HAP-1 (cell line): Measurements from ENCODE around the gene FER.
"Not testable (repeated sequence)": the region's sequence is repeated elsewhere in the genome, so short reads cannot be mapped to it uniquely, and the experiment has no call there.

Experiments used
- DNase-seq, 2 experiments: peaks; one replicate each; pipeline ENCODE4 v3.0.0-alpha.2; 2016 to 2020; ENCODE audit warnings: low spot score in 2 of 2
- H3K27me3 ChIP-seq: fragments of 250-450 bp; sonication (Bioruptor Pico); 2 replicates; pipeline ENCODE4 v1.5.1; 2020; ENCODE audit warnings: low read depth, mild to moderate bottlenecking, moderate library complexity
- H3K36me3 ChIP-seq: fragments of 250-450 bp; sonication (Bioruptor Pico); replicated peaks from 2 replicates; pipeline ENCODE4 v1.5.1; 2020; ENCODE audit warnings: mild to moderate bottlenecking
- H3K4me1 ChIP-seq: fragments of 250-450 bp; sonication (Bioruptor Pico); 2 replicates; pipeline ENCODE4 v1.5.1; 2020; ENCODE audit warnings: mild to moderate bottlenecking
- H3K4me3 ChIP-seq: fragments of 250-450 bp; sonication (Bioruptor Pico); 2 replicates; pipeline ENCODE4 v1.5.1; 2020; ENCODE audit warnings: mild to moderate bottlenecking, moderate library complexity
- H3K9me3 ChIP-seq: fragments of 250-450 bp; sonication (Bioruptor Pico); 2 replicates; pipeline ENCODE4 v1.5.1; 2020; ENCODE audit warnings: mild to moderate bottlenecking, moderate library complexity
- in situ Hi-C: fragments of 300-500 bp; cut with MboI; formaldehyde crosslinking; loops from 3 replicates; pipeline ENCODE4 v1.14.3; 2020; ENCODE audit warnings: low sequenced_read_pairs, inconsistent platforms, mixed read lengths

FER gene

GRCh38 chr5:108747774-108748400 is at the start of gene FER:
FER (plus strand) TSS chr5:108747897; CDS start chr5:108798183, 50,286 bp downstream.
- peak; percentile 84 to 87 for DNase-seq
- no peaks in the 10 kb centered on the region for H3K9me3 ChIP-seq
- H3K4me3 ChIP-seq: peak within 1 kb of the TSS; percentile 89
- H3K36me3 ChIP-seq: no peaks in the 10 kb centered on the region
- in situ Hi-C loops: no loop called here
- no peaks in the 10 kb centered on the region for H3K27me3 ChIP-seq
- peaks cover 62% of the 10 kb centered on the region for H3K4me1 ChIP-seq

DNA sequence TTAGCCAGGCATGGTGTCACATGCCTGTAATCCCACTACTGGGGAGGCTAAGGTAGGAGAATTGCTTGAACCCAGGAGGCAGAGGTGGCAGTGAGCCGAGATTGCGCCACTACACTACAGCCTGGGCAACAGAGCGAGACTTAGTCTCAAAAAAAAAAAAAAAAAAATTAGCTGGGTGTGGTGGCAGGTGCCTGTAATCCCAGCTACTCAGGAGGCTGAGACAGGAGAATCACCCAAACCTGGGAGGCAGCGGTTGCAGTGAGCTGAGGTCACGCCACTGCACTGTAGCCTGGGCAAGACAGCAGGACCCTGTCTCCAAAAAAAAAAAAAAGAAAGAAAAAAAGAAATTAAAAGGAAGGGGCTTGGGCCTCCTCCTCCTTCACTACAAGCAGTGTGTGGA is 47.3 kb upstream of the FER start:
- H3K27me3 ChIP-seq, in situ Hi-C loops, H3K36me3 ChIP-seq, H3K4me3 ChIP-seq, H3K9me3 ChIP-seq, DNase-seq: not testable (repeated sequence)
- H3K4me1 ChIP-seq: peaks cover 28% of the 10 kb centered on the region

DNA sequence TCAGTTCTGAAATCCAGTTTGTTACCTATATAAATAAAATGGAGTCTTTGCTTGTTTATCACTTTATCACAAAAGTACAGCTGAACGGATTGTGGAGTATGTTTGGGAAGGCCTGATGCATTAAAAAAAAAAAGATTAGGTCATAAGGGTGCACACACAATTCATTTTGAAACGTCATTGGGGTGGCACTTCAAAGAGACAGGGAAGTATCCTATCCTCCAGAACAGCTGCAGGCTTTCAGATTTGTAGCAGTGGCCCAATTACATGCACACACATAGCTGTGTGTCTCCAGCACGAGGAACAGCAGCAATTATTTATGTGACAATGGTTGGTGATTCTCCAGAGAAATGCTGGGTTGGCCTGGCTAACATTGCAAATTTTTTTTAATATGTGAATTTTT is 46.8 kb upstream of the FER start:
- no peak for DNase-seq
- peaks cover 28% of the 10 kb centered on the region for H3K4me1 ChIP-seq
- H3K27me3 ChIP-seq: no peaks in the 10 kb centered on the region
- in situ Hi-C loops: no loop called here
- no peak overlapping the region for H3K4me3 ChIP-seq
- no peaks in the 10 kb centered on the region for H3K36me3 ChIP-seq
- H3K9me3 ChIP-seq: no peaks in the 10 kb centered on the region

DNA sequence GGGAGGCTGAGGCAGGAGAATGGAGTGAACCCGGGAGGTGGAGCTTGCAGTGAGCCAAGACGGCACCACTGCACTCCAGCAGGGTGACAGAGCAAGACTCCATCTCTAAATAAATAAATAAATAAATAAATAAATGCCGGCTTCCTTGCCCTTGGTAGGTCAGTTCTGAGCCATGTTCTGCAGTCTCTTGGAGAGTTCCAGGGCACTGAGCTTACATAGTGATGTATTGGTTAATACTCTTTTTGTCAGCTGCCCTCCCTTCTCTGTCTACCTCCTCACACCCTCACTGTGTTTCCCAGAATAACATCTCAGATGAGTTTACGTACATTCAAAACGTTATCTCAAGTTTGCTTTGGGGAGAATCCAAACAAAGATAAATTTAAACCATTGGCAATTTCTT is 45.2 kb upstream of the FER start:
- no peak for DNase-seq
- no peak overlapping the region for H3K4me3 ChIP-seq
- no peaks in the 10 kb centered on the region for H3K36me3 ChIP-seq
- H3K27me3 ChIP-seq: no peaks in the 10 kb centered on the region
- no peaks in the 10 kb centered on the region for H3K9me3 ChIP-seq
- in situ Hi-C loops: no loop called here
- peaks cover 20% of the 10 kb centered on the region for H3K4me1 ChIP-seq

DNA sequence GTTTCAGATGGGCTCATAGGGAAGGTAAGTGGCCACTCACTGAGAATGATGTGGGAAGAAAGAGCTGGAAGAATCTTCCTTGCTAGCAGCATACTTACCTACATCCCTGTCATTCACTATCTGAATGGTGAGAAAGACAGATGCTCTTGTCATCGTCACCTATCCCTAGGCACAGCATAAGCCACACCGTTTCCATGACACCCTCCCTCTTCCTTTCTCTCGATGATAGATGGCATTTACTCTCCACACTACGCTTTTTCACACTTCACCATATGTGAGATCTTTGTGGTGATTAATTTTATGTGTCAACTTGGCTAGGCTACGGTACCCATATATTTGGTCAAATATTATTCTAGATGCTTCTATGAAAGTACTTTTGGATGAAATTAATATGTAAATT is 44.4 kb upstream of the FER start:
- no peaks in the 10 kb centered on the region for H3K36me3 ChIP-seq
- in situ Hi-C loops: no loop called here
- H3K4me1 ChIP-seq: peaks cover 14% of the 10 kb centered on the region
- H3K27me3 ChIP-seq: no peaks in the 10 kb centered on the region
- H3K4me3 ChIP-seq: no peak overlapping the region
- no peaks in the 10 kb centered on the region for H3K9me3 ChIP-seq
- no peak for DNase-seq

GRCh38 chr5:108707141-108707540 is 40.6 kb upstream of the FER start:
- H3K27me3 ChIP-seq: no peaks in the 10 kb centered on the region

GRCh38 chr5:108711898-108712297 is 35.8 kb upstream of the FER start:
- Histone ChIP-seq H3K4me3 (no peak overlapping the region), H3K4me1 (peaks cover 27% of the 10 kb centered on the region), H3K27me3 (no peaks in the 10 kb centered on the region), H3K36me3 (no peaks in the 10 kb centered on the region), H3K9me3 (no peaks in the 10 kb centered on the region)
- DNase-seq: peak in 1 of 2 experiments; percentile 47
- in situ Hi-C loops: no loop called here

More at GRCh38 chr5:108707141-108707540, 40.6 kb upstream of the FER start:
- Histone ChIP-seq H3K4me1 (peaks cover 12% of the 10 kb centered on the region), H3K36me3 (no peaks in the 10 kb centered on the region), H3K9me3 (no peaks in the 10 kb centered on the region), H3K4me3 (no peak overlapping the region)
- no peak for DNase-seq
- in situ Hi-C loops: no loop called here

DNA sequence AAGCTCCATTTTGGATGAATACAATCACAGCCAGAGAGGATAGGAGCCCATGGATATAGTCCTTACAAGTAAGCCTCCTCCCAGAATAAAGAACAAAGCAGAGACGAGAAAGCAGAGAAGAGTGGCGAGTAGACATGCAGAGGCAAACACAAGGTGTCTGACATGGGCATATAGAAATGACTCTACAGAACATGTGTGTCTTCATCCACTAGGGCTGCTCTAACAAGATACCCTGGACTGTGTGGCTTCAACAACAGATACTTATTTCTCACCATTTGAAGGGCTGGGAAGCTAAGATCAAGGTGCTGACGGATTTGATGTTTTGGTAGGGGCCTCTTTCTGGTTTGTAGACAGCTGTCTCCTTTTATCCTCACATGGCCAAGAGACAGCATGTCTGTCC is 32.3 kb upstream of the FER start:
- Histone ChIP-seq H3K27me3 (no peaks in the 10 kb centered on the region), H3K9me3 (no peaks in the 10 kb centered on the region), H3K4me1 (peaks cover 25% of the 10 kb centered on the region), H3K4me3 (no peak overlapping the region), H3K36me3 (no peaks in the 10 kb centered on the region)
- no peak for DNase-seq
- in situ Hi-C loops: no loop called here

DNA sequence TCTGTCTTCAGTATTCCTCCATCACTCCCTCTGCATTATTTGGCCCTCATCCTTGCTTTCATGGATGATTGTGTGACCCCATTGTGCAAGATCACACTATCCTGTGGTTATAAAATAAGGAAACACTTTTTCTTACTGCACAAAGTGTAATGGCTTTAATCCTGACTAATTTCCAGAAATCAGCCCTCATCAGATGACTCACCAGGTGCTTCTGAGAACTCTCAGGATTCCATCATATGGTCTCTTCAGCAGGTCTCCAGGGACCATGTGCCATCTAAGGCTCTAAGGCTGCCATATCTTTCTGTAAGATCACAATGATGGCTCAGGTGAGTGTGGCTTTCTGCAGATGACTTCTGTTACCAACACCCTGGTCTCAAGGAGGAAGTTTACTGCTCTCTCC is 27.3 kb upstream of the FER start:
- no peaks in the 10 kb centered on the region for H3K9me3 ChIP-seq
- H3K4me1 ChIP-seq: peaks cover 4% of the 10 kb centered on the region; the same call in 1 of the 2 replicates
- in situ Hi-C loops: no loop called here
- DNase-seq: no peak
- no peaks in the 10 kb centered on the region for H3K36me3 ChIP-seq
- no peaks in the 10 kb centered on the region for H3K27me3 ChIP-seq
- H3K4me3 ChIP-seq: no peak overlapping the region

DNA sequence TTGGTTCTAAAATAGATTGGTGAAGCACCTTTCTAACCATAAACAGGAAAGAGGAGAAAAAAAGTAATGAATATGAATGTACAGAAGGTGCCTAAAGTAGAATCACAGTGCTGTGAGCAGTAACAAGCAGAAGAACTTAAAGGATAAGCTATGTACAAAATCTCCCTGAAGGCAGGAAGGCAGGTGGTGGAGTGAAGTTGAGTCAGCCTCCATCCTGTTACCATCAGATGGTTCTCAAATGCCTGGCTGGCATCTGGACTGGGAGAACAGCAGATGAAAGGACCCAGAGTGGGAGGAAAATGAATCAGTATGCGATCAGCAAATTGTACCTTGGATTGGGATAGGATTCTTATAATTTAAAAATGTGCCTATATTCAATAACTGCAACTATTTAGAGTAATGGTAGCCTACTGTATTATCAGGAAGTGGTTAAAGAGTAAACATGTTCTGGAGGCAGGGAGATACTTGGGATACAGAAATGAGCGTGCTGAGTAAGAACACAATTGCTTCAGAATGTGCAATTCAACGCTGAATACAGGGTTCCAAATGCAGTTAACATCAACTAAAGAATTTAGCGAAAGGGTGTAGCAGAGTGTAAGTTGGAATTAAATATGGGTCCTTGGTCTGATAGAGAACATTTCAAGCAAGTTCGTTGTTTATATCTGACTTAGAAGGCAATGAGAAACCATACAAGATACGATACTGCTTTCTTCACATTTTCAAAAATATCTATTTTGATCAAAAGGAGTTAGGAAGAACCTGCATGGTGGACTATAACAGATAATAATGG is 21.1 kb upstream of the FER start:
- DNase-seq: no peak
- no peaks in the 10 kb centered on the region for H3K27me3 ChIP-seq
- H3K9me3 ChIP-seq: no peaks in the 10 kb centered on the region
- no peaks in the 10 kb centered on the region for H3K36me3 ChIP-seq
- H3K4me3 ChIP-seq: peak overlapping the region; percentile 65
- in situ Hi-C loops: no loop called here
- H3K4me1 ChIP-seq: peaks cover 21% of the 10 kb centered on the region

GRCh38 chr5:108727236-108727650 is 20.5 kb upstream of the FER start:
- no peaks in the 10 kb centered on the region for H3K27me3 ChIP-seq
- H3K4me1 ChIP-seq: peaks cover 21% of the 10 kb centered on the region
- in situ Hi-C loops: no loop called here
- DNase-seq: peak in 1 of 2 experiments; percentile 33
- no peaks in the 10 kb centered on the region for H3K36me3 ChIP-seq
- peak overlapping the region; percentile 65 for H3K4me3 ChIP-seq
- no peaks in the 10 kb centered on the region for H3K9me3 ChIP-seq

DNA sequence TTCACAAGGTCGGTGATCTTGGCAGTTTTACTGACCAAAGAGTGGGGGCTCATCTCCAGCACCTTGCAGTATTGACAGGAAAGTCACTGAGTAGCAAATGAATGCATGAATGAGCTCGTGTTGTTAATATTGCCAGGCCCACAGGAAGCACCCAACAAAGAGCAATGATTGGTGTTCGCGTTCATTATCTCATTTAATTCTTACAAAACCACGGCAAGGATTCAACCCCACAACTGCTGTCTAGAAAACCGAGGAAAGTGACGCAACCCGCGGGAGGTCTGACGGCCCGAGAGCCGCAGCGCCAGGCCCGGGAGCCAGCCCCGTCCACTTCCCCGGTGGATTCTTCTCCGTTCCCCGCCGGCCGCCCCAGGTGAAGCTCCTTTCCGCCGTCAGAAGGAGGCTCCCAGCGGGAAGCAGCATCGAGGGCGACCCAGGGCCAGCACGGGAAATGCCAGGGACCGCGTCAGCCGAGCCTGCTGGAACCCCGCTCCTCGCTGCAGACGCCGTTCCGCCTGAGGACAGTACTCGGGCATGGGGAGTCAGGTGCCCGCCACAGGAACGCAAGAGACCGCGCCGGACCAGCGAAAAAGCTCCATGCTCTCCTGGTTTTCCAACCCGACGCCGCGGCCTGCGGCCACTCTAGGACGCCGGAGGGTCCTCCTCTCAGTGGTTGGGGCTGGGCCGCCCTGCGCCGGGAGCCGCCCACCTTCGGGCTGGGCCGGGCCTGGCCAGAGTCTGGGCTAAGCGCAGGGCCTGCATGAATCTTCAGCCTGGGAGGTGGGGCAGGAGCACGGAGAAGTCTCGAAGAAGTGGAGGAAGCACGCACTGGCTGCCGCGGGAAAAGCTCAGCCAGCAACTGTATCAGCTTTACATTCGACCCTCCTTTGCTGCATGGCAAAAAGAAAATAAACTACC is 19.8 kb upstream of the FER start:
- peaks cover 21% of the 10 kb centered on the region for H3K4me1 ChIP-seq
- no peaks in the 10 kb centered on the region for H3K36me3 ChIP-seq
- H3K27me3 ChIP-seq: no peaks in the 10 kb centered on the region
- in situ Hi-C loops: no loop called here
- DNase-seq: peak; percentile 87 to 93
- H3K9me3 ChIP-seq: no peaks in the 10 kb centered on the region
- peak overlapping the region; percentile 65 for H3K4me3 ChIP-seq

GRCh38 chr5:108728566-108729241 is 19.0 kb upstream of the FER start:
- Histone ChIP-seq H3K4me3 (peak overlapping the region; percentile 65), H3K27me3 (no peaks in the 10 kb centered on the region), H3K36me3 (no peaks in the 10 kb centered on the region), H3K9me3 (no peaks in the 10 kb centered on the region), H3K4me1 (peaks cover 21% of the 10 kb centered on the region)
- in situ Hi-C loops: no loop called here
- no peak for DNase-seq
